Inflammatory macrophage treated with lipopolysaccharide for 1 hour (primary cell): ENCODE results near the gene MTCL3.

Experiments
- DNase-seq, 2 donors: peaks; one replicate each; pipeline ENCODE4 v3.0.0-alpha.2; 2020 to 2022

MTCL3 gene

DNA sequence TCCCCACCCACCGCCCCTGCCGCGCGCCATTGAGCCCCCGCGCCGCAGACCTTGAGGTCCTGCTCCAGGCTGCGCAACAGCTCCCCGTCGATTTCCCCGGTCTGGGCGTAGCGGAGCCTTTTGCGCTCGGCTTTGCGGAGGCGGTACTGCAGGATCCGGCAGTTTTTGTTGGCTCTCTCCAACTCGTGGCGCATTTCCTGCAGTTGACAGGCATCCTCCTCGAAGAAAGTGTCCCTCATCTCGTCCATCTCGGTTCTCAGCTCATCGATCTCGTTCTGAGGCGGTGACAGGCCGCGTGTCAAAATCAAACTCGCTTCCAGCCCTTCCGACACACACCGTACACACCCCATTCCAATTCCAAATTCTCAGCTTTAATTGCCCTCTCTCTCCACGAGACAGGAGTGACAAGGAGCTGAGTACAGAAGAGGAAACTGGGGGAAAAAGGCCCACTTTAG is 4.3 kb downstream of the MTCL3 start:
- DNase-seq = peak in 1 of 2 donors; percentile 36

DNA sequence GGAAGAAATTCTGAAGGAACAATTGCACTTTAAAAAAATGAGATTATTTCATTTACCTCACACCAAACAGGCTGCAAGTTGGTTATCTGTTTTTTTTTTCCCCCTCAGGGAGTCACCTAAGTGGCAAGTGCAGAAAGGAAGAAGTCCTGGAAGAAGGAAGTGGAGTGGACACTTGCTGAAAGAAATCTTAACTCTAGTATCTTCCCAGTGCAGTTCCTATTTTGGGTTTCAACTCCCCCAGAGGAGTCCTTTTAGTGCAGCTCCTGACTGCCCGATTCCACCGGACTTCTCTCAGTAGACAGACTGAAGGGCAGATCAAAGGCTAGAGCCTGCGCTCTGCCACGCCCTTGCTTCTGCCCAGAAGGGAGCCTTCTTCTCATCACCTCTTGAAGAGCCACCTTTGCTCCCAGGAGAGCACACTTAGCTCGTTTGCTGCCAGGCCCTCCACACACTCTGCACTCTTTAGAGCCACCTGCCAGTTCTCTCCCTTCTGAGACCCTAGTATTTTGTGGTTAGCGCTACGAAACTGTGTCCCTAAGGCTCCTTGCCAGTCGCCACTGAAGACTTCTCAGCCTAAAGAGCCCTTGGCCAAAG is 4.9 kb downstream of the MTCL3 start:
- no peak for DNase-seq

DNA sequence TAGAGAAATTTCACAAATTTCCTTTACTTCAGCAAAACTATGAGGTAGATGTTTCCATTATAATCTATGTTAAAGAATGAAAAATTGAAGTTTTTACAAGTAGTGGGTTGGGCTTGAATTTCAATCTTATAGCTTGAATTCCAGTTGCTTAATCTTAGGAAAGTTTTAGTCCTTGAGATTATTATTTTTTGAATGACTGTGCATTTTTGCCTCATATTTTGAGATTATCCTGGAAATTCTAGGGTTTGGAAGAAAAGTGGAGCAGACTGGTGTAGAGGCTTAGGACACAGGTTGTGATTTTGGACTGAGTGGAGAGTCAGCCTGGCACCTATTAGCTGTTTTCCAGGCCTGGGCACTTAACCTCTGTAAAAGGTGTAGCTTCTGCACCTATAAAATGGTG is 5.7 kb downstream of the MTCL3 start:
- DNase-seq = no peak

DNA sequence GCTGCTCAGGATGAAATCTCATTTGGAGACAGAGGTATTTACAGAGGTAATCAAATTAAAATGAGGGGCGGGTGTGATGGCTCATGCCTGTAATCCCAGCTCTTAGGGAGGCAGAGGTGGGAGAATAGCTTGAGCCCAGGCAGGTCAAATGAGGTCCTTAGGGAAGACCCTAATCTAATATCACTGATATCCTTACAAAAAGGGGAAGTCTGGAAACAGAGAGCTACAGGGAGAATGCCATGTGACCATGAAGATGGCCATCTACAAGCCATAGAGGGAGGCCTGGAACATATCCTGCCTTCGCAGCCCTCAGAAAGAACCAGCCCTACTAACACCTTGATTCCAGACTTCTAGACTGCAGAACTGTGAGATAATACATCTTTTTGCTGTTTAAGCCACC is 8.3 kb downstream of the MTCL3 start:
- DNase-seq = no peak

DNA sequence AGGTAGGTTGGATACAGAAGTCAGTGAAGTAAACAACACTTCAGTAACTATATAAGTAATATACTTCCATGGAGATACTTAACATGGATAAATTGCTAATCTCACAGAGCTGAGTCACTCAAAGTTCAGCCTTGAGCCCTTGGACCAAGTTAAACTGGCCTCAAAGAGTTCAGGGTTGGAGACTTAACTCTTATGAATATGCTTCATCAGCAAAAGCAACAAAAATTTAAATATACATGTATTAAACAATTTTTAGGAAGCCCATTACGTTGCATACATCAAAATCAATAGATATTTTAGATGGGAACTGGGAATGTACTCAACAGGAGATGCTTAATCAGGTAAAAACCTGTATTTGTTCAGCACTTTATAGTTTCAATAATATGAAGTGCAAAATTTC is 12.2 kb downstream of the MTCL3 start:
- DNase-seq = no peak

DNA sequence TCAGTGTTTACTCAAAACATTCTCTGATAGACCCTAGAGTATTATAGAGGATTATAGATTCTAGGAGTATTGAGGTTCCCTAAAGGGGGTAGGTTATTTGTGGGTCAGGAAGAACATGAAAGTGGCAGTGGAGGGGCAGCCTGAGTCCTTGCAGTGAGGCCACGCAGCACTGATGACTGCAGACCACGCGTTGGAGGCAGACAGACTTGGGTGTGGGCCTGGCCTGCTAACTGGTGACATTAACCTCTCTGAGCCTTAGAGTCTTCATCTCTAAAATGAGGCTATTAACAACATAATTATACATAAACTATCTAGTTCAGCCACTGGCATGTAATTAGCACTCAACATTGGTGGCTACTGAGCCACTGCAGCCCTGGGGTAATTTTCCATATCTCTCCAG is 16.1 kb downstream of the MTCL3 start:
- no peak for DNase-seq

DNA sequence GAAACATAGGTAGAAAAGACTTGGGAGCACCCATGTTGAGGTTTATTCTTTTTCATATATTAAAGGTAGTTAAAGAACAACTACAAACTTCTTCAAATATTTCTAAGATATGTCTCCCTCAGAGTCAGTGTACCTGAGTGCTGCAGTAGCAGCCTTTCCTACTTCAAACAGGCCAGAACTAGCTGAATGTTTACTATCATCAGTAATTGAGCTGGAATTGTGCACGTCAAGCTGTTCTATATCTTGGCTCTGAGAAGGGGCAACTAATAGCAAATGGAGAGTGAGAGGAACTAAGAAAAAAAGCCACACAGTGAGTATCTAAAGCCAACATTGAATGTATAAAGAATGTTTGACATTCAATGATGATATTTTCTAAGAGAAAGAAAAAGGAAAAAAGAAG is 21.7 kb downstream of the MTCL3 start:
- DNase-seq = no peak

DNA sequence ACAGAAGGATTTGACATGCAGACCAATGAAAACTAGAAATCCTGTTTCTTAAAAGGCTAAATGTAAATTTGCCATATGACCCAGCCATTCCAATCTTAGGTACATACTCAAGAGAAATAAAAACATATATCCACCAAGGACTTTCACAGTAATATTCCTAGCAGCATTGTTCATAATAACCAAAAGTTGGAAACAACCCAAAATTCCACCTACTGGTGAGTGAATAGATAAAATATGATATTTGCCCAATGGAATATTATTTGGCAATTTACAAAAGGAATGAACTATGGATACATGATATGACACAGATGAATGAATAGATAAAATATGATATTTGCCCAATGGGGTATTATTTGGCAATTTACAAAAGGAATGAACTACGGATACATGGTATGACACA is 22.7 kb downstream of the MTCL3 start:
- no peak for DNase-seq

DNA sequence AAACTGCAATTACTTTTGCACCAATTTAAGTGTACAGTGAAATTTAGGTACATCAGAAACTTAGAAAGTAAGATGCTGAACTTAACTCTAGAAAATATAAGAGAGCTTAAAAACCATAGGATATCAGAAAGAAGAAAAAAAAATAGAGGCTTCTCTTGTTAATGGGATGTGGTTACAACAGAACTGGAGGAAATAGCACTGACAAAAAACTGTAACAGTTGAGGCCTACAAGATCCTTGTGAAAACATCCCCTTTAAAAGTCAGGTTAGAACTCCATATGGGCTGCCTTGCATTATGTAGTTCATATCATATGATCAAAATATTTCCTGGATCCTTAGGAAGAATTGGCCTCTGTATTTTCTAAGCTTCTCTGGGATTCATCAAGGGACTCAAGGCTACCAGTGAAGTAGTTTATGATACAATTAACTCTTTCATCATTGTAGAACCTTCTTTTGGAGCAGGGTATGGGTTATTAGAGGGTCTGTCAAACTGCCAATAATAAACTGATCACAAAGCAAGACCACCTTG is 24.8 kb downstream of the MTCL3 start:
- no peak for DNase-seq

DNA sequence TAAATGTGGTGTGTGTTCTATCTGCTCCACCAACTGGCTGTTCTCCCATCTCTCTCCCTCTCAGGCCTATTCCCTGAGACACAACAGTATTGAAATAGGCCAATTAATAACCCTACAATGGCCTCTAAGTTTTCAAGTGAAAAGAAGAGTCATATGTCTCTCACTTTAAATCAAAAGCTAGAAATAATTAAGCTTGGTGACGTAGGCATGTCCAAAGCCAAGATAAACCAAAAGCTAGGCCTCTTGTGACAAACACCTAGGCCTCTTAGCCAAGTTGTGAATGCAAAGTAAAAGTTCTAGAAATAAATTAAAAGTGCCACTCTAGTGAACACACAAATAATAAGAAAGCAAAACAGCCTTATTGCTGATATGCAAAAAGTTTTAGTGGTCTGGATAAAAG is 29.9 kb downstream of the MTCL3 start:
- DNase-seq = no peak

DNA sequence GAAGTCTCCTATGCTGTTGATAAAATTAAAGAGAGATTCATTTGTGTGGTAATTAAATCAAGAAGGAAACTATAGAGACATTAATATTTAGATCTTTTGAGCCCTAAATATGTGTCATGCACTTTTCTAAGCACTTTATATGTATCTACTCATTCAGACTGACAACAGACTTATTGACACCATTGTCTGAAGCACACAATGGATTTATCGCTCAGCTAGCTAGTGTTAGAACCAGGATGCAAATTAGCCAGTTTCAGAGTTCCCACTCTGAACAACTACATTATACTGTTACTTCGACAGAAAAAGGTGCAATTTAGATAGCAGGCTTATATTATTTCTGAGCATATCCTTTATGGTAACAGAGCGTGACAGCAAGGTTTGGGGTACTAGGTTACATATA is 32.2 kb downstream of the MTCL3 start:
- no peak for DNase-seq

DNA sequence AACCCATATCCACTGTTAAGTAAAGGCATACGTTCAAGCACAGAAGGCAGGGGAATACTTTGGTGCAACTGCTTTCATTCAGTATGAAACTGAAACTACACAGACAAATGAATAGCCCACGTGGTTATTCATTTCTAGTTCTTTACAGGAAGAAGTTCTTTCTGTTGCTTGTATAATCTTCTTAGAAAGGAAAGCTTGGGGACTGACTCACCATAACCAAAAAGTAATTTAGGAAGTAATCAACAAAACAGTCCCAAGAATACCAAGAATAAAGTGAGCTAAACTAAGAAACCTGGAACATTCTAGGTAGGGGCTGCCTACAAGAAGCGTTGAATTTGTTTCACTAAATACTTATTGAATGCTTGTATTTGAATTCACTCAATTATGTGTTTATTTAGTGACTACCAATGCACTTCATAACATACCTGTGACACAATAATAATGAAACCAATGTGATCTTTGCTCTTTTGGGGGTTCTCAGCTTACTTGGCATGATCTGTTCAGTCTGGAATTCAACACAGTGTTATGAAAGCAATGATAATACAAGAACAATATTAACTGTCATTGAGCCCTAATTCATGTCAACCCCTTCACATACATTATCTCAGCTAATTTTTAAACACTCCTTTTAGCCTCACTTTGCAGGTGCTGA is 34.8 kb downstream of the MTCL3 start:
- peak; percentile 67 to 71 for DNase-seq

DNA sequence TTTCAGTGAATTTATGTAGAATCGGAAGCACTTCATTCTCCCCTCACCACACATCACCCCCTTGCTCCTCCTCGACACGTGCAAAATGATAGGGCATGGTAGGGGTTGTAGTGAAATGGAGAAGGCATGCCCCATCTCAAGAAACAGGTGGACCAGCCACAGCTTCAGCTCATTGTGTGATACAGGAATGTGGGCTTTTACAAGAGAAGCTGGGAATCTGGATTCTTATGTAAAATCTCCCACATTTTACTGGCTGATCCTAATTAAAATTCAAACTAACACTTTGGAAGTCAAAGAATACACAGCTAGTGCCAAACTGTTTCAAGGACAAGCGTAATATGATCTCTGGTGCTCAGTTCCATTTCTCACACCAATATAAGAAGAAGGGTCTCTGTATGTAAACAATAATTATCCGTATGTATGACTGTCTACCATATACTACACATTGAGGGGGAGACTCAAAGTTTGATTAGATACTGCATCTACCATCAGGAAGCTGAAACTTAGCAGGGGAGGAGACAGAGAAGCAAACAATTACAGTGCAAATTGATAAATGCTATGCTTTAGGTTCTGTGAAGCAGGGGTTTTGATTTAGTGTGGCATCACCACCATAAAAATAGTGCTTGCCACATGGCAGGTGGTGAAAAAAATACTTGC is 35.6 kb downstream of the MTCL3 start:
- no peak for DNase-seq

DNA sequence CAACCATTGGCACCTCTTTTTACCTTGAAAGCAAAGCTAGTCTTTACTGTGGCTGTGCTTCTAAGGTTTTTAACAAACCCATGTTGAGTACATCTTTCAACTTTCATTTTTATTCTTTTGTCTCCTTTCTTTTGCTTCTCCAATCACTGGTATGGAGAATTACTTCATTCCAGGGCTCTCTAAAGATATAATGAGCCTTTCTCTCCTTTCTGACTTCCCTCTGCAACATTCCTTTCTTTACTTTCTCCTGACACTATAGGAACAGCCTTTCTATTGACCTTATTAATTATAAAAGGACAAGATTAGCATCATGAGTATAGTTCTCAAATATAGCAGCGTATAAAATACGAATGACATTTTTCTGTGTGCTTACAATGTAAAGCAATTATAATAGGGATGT is 36.8 kb downstream of the MTCL3 start:
- DNase-seq = no peak

DNA sequence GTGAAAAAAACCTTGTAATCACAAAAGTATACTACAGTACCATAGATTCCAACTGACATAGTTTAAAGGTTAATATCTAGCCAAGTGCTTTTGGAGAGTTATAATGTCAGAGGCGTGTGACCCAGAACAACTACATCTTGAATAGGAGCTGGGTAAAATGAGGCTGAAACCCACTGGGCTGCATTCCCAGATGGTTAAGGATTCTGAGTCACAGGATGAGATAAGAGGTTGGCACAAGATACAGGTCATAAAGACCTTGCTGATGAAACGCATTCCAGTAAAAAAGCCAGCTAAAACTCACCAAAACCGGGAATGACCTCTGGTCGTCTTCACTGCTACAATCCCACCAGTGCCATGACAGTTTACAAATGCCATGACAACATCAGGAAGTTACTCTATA is 37.5 kb downstream of the MTCL3 start:
- DNase-seq = no peak

DNA sequence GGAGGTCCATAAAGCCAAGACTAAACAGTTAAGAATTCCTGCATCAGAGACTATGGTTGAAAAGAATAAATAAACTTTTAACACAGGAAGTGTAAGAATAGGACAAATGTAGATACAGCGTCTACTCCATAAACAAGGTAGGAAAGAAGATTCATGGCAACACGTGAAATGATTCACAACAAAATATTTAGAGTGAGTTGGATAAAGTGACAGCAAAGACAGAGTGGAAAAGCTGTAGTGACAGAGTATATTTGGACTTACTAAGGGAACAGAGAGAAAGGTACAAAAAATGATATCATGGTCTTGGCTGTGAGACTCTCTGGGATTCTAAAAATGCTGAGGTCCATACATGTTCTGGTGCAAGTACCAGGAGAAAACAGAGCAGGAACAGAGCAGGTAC is 38.0 kb downstream of the MTCL3 start:
- no peak for DNase-seq

DNA sequence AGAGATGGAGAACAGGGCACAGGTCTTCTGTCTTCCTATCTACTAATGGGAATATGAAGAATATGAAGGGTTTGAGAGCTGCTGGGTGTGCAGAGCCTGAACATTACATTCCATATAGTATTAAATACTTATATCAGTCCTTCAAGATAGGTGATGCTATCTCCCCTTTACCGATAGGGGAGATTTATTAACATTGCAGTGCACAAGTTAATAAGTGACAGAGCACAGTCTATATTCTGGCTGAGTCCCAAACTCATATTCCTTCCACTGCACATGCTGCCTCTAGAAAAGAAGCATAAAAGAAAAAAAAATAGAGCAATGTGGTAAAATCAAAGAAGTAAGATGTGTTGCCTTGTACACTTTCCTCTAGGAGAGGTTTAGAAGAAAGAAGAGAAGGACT is 41.5 kb downstream of the MTCL3 start:
- no peak for DNase-seq

DNA sequence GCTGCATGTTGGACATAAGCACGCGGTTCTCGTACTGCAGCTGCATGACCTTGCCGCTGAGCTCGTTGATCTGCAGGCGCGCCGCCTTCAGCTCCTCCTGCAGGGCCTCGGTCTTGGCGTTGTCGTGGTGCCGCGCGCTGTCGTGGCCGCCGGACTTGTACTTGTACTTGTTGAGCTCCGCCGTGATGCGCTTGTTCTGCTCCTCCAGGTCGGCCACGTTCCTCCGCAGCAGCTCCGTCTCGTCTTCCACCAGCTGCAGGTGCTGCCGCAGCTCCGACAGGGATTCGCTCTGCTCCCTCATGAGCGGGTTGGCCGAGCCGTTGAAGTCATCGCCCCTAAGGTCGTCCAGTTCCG is 43.3 kb downstream of the MTCL3 start:
- DNase-seq = no peak

DNA sequence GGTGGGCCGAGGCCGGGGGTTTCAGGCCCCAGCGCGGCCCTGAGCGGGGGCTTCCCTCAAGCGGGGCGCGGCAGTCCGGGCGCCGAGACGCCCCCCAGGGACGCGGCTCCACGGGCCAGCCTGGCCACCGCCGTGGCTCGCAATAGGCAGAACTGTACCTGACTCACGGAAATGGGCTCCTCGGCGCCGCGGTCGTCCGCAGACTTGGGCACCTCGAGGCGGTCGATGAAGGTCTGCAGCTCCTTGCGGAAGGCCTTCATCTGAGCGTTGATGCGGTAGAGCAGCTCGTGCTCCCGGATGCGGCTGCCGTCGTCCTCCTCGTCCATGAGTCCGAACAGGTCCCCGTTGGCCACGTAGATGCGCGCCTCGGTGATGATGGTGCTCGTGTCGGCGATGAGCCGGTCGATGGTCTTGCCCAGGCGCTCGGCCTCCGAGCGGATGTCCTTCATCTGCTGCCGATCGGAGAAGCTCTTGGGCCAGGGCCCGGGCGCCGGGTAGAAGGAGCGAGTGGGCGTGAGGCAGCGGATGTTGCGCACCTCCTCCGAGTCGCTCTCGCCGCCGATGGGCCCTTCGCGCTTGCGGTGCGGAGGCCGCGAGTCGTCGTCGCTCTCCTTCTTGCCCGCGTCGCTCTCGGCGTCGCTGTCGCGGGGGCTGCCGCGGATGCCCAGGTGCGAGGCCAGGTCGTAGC is 43.9 kb downstream of the MTCL3 start:
- DNase-seq = no peak

DNA sequence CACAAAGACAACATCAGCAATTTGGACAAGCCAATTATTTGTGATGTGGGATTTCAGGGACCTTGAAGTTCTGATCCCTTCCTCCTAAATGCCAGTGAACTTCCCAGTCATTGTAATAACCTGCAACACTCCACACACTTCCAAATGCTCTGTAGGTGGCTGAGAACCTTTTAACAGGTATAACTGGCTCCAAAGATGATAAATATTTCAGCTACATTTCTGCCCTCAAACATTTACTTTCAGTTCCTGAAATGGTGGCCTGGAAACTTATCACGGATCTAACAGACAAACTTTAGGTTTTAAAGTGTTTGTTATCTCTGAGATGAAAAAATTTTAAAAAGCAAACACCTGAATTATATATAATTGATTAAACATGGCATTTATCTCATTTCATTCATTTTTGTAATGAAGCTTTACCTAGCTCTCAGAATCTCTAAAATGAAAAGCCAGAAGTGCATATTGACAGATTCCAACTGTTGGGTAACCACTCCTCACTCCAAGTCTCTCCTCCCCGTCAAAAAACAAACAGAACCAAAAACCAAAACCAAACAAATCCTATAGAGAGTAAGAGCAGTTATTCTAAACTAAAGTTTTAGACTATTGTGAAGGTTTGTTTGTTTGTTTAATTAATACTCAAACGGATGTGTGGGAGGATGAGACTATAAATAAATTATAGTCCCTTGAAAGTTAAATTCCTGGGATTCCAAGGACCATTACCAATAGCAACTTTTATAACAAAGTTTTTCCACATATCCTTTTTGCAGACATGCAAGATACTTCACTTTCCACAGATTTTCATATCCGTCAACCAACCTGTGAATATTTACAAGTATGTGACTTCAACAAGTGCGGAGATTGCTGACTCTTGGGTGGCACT is 47.5 kb downstream of the MTCL3 start:
- no peak for DNase-seq

DNA sequence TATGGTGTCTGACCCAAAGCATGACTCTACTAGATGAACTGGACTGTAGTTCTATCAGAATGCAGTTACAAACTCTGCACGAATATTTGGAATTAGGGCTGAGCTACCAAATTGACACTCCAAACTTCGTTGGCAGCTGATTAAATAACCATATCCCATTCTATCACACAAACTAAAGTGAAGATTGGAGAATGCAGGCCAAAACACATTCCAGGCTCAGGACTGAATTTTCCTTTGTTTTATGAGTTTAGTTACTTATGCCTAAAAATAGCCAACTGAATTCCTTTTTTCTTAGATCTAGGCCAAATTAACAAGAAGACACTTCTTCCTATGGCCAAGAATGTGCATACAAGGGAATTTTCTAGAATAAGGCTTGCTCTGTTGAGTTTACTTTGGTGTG is 50.2 kb downstream of the MTCL3 start:
- DNase-seq = no peak

DNA sequence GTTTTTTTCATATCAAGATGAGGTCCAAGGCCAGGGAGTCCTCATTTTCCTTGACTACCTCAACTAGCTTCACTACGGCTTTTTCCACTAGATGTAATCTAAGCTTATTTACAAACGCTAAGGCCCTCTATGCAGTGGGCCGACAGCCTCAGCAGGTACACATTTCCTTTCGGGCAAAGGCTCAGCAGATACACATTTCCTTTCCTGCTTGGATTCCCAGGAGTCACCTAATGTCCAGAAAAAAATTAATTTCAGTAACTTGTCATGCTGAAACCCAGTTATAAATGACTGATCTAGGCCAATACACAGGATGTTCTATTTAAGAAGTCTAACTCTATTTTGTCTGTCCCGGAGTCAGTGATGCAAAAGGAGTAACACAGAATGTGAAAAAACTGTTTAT is 52.7 kb downstream of the MTCL3 start:
- no peak for DNase-seq
